ENCODE results near the gene YEATS2. TPM values are rescaled to one million over a fixed set of nuclear protein-coding genes. Genes with fewer than 3 reads are reported as not detected.
"Not testable (repeated sequence)": the region's sequence is repeated elsewhere in the genome, so short reads cannot be mapped to it uniquely, and the experiment has no call there.

Gene YEATS2
- total RNA-seq, 2 experiments from 2014 or later = 68.2 to 77.2 TPM

- ChIA-PET CTCF (ENCODE audit: unreplicated experiment) (no interaction called here), POLR2A (interaction anchor here (0.6 to 0.9 kb wide), 2 partner anchors 18 to 75 kb away, joined by 3 read pairs; no protein-coding TSS in a partner anchor)
- Histone ChIP-seq H3K4me3 (ENCODE audit: low read depth, low read length, poor library complexity, severe bottlenecking) (no peak overlapping the region), H4K20me1 (ENCODE audit: insufficient read depth, low read length) (no peaks in the 10 kb centered on the region), H3K36me3 (ENCODE audit: insufficient read depth, low read length) (no peaks in the 10 kb centered on the region), H3K79me2 (ENCODE audit: insufficient read depth, low read depth, low read length) (no peaks in the 10 kb centered on the region), H3K4me1 (ENCODE audit: insufficient read depth, low read length, poor library complexity, severe bottlenecking) (no peaks in the 10 kb centered on the region), H2AFZ (ENCODE audit: low read length) (no peak overlapping the region), H3K9me2 (ENCODE audit: insufficient read depth, low read length) (no peaks in the 10 kb centered on the region), H3K27ac (ENCODE audit: low read depth, low read length, poor library complexity, severe bottlenecking) (no peak overlapping the region), H3K4me2 (ENCODE audit: low read length) (no peak overlapping the region), H3K9me3 (ENCODE audit: low read length) (no peaks in the 10 kb centered on the region)
- BruUV-seq (replicated peaks) = no TSS peak
- DNase-seq (ENCODE audit: low spot score) = no peak
- intact Hi-C loops (cut with micrococcal nuclease; ENCODE audit: unreplicated experiment) = no loop called here
- TF ChIP-seq, protein P1, sequence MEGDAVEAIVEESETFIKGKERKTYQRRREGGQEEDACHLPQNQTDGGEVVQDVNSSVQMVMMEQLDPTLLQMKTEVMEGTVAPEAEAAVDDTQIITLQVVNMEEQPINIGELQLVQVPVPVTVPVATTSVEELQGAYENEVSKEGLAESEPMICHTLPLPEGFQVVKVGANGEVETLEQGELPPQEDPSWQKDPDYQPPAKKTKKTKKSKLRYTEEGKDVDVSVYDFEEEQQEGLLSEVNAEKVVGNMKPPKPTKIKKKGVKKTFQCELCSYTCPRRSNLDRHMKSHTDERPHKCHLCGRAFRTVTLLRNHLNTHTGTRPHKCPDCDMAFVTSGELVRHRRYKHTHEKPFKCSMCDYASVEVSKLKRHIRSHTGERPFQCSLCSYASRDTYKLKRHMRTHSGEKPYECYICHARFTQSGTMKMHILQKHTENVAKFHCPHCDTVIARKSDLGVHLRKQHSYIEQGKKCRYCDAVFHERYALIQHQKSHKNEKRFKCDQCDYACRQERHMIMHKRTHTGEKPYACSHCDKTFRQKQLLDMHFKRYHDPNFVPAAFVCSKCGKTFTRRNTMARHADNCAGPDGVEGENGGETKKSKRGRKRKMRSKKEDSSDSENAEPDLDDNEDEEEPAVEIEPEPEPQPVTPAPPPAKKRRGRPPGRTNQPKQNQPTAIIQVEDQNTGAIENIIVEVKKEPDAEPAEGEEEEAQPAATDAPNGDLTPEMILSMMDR (conservative IDR thresholded peaks at IDR 0.05; ENCODE audit: low read length) = no peak
- TF ChIP-seq EZH2phosphoT487 (IDR thresholded peaks at IDR 0.05; ENCODE audit: borderline replicate concordance, low read depth, low read length) = no peak
These were observed 9.9 kb upstream of the YEATS2 start for GRCh38 chr3:183687705-183688104.

DNA sequence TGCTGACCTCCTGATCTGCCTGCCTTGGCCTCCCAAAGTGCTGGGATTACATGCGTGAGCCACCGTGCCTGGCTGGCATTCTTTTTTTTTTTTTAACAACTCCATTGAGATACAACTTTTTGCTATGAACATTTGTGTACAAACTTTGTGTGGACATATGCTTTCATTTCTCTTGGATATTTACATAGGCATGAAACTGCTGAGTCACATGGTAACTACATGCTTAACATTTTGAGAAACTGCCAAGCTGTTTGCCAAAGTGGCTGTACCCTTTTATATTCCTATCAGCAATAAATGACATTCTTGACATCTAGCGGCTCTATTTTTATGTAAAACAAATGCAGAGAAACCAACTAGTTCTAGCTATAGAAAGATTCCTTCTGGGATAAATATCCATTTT lies 8.7 kb upstream of the YEATS2 start:
- H3K9me2 ChIP-seq (ENCODE audit: insufficient read depth, low read length) = no peaks in the 10 kb centered on the region
- no peaks in the 10 kb centered on the region for H3K9me3 ChIP-seq (ENCODE audit: low read length)
- ChIA-PET POLR2A (interaction anchor here (0.7 kb wide), 1 partner anchor 39 kb away, joined by 3 read pairs; no protein-coding TSS in a partner anchor), CTCF (ENCODE audit: unreplicated experiment) (no interaction called here)
- intact Hi-C loops (cut with micrococcal nuclease; ENCODE audit: unreplicated experiment) = no loop called here
- H3K4me3 ChIP-seq (ENCODE audit: low read depth, low read length, poor library complexity, severe bottlenecking) = no peak overlapping the region
- H3K79me2 ChIP-seq (ENCODE audit: insufficient read depth, low read depth, low read length) = no peaks in the 10 kb centered on the region
- H3K4me1 ChIP-seq (ENCODE audit: insufficient read depth, low read length, poor library complexity, severe bottlenecking) = no peaks in the 10 kb centered on the region
- no peak for DNase-seq (ENCODE audit: low spot score)
- BruUV-seq (replicated peaks) = no TSS peak
- no peaks in the 10 kb centered on the region for H4K20me1 ChIP-seq (ENCODE audit: insufficient read depth, low read length)
- no peaks in the 10 kb centered on the region for H3K36me3 ChIP-seq (ENCODE audit: insufficient read depth, low read length)
- H2AFZ ChIP-seq (ENCODE audit: low read length) = no peak overlapping the region
- no peak overlapping the region for H3K27ac ChIP-seq (ENCODE audit: low read depth, low read length, poor library complexity, severe bottlenecking)
- no peak for TF ChIP-seq EZH2phosphoT487 (IDR thresholded peaks at IDR 0.05; ENCODE audit: borderline replicate concordance, low read depth, low read length)
- TF ChIP-seq, protein P1 (conservative IDR thresholded peaks at IDR 0.05; ENCODE audit: low read length) = no peak
- H3K4me2 ChIP-seq (ENCODE audit: low read length) = no peak overlapping the region

GRCh38 chr3:183689621-183690020 lies 8.0 kb upstream of the YEATS2 start:
- H2AFZ ChIP-seq (ENCODE audit: low read length); H3K4me3 ChIP-seq (ENCODE audit: low read depth, low read length, poor library complexity, severe bottlenecking); intact Hi-C loops (cut with micrococcal nuclease; ENCODE audit: unreplicated experiment); H3K27ac ChIP-seq (ENCODE audit: low read depth, low read length, poor library complexity, severe bottlenecking); H3K79me2 ChIP-seq (ENCODE audit: insufficient read depth, low read depth, low read length); H3K36me3 ChIP-seq (ENCODE audit: insufficient read depth, low read length); H4K20me1 ChIP-seq (ENCODE audit: insufficient read depth, low read length); CTCF ChIA-PET (ENCODE audit: unreplicated experiment); DNase-seq (ENCODE audit: low spot score); H3K9me3 ChIP-seq (ENCODE audit: low read length); H3K9me2 ChIP-seq (ENCODE audit: insufficient read depth, low read length); H3K4me2 ChIP-seq (ENCODE audit: low read length); BruUV-seq (replicated peaks); H3K4me1 ChIP-seq (ENCODE audit: insufficient read depth, low read length, poor library complexity, severe bottlenecking): not testable (repeated sequence)
- POLR2A ChIA-PET = interaction anchor here (0.9 kb wide), 1 partner anchor 38 kb away, joined by 3 read pairs; no protein-coding TSS in a partner anchor

Data from OCI-LY7 (cell line).